ENCODE measurements around the gene WRNIP1.

DNA sequence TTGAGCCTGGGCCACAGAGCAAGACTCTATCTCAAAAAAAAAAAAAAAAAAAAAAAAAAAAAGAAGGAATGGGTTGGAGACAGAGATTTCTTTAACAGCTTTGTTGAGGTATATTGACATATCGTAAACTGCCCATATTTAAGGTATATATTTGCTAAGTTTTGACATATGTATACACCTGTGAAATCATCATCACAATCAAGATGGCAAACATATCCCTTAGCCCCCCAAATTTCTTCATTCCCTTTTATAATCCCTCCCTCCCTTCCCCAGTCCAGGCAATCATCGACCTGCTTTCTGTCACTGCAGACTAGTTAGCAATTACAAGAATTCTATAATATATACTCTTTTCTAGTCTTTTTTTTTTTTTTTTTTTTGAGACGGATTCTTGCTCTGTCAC is 47.5 kb downstream of the WRNIP1 start:
- TF ChIP-seq MAX (IDR thresholded peaks at IDR 0.05), result no peak
- no peak for TF ChIP-seq EZH2 (IDR thresholded peaks at IDR 0.05)
- TF ChIP-seq, protein P1, sequence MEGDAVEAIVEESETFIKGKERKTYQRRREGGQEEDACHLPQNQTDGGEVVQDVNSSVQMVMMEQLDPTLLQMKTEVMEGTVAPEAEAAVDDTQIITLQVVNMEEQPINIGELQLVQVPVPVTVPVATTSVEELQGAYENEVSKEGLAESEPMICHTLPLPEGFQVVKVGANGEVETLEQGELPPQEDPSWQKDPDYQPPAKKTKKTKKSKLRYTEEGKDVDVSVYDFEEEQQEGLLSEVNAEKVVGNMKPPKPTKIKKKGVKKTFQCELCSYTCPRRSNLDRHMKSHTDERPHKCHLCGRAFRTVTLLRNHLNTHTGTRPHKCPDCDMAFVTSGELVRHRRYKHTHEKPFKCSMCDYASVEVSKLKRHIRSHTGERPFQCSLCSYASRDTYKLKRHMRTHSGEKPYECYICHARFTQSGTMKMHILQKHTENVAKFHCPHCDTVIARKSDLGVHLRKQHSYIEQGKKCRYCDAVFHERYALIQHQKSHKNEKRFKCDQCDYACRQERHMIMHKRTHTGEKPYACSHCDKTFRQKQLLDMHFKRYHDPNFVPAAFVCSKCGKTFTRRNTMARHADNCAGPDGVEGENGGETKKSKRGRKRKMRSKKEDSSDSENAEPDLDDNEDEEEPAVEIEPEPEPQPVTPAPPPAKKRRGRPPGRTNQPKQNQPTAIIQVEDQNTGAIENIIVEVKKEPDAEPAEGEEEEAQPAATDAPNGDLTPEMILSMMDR (IDR thresholded peaks at IDR 0.05 in 2 of 3, conservative IDR thresholded peaks at IDR 0.05 in 1 of 3; ENCODE audit: borderline replicate concordance in 1 of 3, insufficient read depth in 1 of 3, low read depth in 2 of 3, low read length in 2 of 3), result no peak
- TF ChIP-seq TCF7L2 (IDR thresholded peaks at IDR 0.05; ENCODE audit: borderline replicate concordance, extremely low read depth, insufficient read depth, insufficient read length), result no peak
- no peak for TF ChIP-seq POLR2A (IDR thresholded peaks at IDR 0.05; ENCODE audit: borderline replicate concordance, extremely low read depth, insufficient read depth, insufficient read length)
- TF ChIP-seq, protein P2, sequence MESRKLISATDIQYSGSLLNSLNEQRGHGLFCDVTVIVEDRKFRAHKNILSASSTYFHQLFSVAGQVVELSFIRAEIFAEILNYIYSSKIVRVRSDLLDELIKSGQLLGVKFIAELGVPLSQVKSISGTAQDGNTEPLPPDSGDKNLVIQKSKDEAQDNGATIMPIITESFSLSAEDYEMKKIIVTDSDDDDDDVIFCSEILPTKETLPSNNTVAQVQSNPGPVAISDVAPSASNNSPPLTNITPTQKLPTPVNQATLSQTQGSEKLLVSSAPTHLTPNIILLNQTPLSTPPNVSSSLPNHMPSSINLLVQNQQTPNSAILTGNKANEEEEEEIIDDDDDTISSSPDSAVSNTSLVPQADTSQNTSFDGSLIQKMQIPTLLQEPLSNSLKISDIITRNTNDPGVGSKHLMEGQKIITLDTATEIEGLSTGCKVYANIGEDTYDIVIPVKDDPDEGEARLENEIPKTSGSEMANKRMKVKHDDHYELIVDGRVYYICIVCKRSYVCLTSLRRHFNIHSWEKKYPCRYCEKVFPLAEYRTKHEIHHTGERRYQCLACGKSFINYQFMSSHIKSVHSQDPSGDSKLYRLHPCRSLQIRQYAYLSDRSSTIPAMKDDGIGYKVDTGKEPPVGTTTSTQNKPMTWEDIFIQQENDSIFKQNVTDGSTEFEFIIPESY (IDR thresholded peaks at IDR 0.05; ENCODE audit: extremely low read depth, insufficient replicate concordance, low read length), result no peak
- TF ChIP-seq FOSL1 (IDR thresholded peaks at IDR 0.05; ENCODE audit: low read depth), result no peak
- TF ChIP-seq YY1 (IDR thresholded peaks at IDR 0.05; ENCODE audit: extremely low read depth, insufficient replicate concordance, low read depth, low read length), result no peak
- TF ChIP-seq REST (IDR thresholded peaks at IDR 0.05; ENCODE audit: low read depth), result no peak
- TF ChIP-seq SIN3A (IDR thresholded peaks at IDR 0.05; ENCODE audit: low read depth), result no peak

Measured in HCT116 (cell line).